Measurements from ENCODE around the gene MRPL14.

The MRPL14 gene

DNA sequence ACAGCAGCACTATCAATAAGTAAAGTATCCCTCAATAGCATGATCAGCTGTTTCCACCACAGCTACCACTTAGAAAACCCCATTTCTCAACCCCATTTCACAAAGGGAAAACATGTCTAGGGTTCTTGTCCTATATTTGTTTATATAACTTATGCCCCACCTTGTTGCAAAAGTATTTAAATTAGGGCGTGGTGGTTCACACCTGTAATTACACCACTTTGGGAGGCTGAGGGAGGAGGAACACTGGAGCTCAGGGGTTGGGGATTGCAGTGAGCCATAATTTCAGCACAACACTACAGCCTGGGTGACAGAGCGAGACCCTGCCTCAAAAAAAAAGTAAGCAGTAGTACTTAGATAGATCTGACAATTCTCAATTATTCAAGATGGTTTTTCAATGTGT is 3.7 kb downstream of the MRPL14 start:
- no peak for DNase-seq
- H3K27ac Mint-ChIP-seq: no peak overlapping the region
- peaks cover 4% of the 10 kb centered on the region for H3K27me3 Mint-ChIP-seq (ENCODE audit: low read depth, poor library complexity)
- peaks cover 20% of the 10 kb centered on the region for H3K36me3 Mint-ChIP-seq (ENCODE audit: low read depth)
- H3K9me3 Mint-ChIP-seq: no peaks in the 10 kb centered on the region
- peaks cover 68% of the 10 kb centered on the region for H3K4me1 Mint-ChIP-seq
- TF ChIP-seq, protein P1, sequence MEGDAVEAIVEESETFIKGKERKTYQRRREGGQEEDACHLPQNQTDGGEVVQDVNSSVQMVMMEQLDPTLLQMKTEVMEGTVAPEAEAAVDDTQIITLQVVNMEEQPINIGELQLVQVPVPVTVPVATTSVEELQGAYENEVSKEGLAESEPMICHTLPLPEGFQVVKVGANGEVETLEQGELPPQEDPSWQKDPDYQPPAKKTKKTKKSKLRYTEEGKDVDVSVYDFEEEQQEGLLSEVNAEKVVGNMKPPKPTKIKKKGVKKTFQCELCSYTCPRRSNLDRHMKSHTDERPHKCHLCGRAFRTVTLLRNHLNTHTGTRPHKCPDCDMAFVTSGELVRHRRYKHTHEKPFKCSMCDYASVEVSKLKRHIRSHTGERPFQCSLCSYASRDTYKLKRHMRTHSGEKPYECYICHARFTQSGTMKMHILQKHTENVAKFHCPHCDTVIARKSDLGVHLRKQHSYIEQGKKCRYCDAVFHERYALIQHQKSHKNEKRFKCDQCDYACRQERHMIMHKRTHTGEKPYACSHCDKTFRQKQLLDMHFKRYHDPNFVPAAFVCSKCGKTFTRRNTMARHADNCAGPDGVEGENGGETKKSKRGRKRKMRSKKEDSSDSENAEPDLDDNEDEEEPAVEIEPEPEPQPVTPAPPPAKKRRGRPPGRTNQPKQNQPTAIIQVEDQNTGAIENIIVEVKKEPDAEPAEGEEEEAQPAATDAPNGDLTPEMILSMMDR (IDR thresholded peaks at IDR 0.05): no peak
- H3K4me3 Mint-ChIP-seq: peak overlapping the region; percentile 93

DNA sequence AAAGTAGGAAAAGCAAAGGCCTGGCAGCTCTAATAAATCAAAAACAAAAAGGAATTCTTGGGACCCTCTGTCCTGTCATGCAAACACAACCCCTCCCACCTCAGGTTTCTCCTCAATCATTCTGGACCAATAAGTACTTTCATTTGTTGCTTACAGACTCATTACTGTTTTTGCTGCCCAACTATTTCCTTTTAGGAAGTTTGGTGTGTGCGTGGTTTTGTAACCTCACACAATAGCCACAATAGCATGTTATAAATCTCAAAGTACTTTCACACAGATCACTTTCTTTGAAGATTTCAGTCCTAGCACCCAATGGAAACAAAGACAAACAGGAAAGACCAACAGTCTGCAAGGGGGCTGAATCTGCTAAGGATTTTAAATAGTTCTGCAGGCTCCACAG is 4.5 kb downstream of the MRPL14 start:
- peak overlapping the region; percentile 62 for H3K27ac Mint-ChIP-seq
- peaks cover 70% of the 10 kb centered on the region for H3K4me1 Mint-ChIP-seq
- DNase-seq: no peak
- H3K27me3 Mint-ChIP-seq (ENCODE audit: low read depth, poor library complexity): no peaks in the 10 kb centered on the region
- TF ChIP-seq, protein P1 (IDR thresholded peaks at IDR 0.05): no peak
- H3K9me3 Mint-ChIP-seq: no peaks in the 10 kb centered on the region
- H3K4me3 Mint-ChIP-seq: peak overlapping the region; percentile 93
- peaks cover 20% of the 10 kb centered on the region for H3K36me3 Mint-ChIP-seq (ENCODE audit: low read depth)

DNA sequence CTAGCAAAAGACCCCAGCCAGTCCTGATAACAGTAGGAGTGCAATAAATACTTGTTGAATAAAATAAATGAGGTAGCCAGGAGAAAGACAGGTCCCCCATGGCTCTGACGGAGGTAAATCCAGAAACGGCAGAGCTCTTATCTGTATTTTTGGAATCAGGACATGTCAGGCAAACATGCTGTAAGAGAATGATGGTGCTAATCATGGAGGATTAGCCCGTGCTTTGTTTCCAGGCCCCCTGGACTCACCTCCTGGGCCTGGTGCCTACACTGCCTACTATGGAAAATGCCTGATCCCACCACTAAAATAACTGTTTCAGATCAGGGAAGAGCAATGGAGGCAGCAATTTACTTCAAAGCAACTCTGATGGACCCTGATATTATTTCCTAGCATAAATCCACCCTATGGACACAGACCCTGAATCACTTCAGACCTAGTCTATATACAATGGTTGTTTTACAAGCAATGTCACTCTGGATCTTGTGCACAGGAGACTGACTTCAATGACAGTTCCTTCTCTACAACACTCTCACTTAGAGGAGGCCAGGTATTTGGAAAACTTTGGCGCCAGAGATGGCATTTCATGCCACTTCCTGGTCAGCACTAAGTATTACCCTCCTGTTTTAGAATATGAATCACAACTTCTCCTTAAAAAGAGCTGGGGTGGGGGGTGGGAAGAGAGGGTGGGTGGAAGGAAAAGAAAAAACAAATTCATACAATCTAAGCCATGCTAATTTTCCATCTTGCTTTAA is 6.4 kb downstream of the MRPL14 start:
- TF ChIP-seq, protein P1 (IDR thresholded peaks at IDR 0.05): no peak
- Mint-ChIP-seq H3K4me1 (peaks cover 75% of the 10 kb centered on the region), H3K27ac (peak overlapping the region; percentile 21), H3K27me3 (ENCODE audit: low read depth, poor library complexity) (no peaks in the 10 kb centered on the region), H3K4me3 (no peak overlapping the region), H3K36me3 (ENCODE audit: low read depth) (peaks cover 22% of the 10 kb centered on the region), H3K9me3 (no peaks in the 10 kb centered on the region)
- DNase-seq: no peak

DNA sequence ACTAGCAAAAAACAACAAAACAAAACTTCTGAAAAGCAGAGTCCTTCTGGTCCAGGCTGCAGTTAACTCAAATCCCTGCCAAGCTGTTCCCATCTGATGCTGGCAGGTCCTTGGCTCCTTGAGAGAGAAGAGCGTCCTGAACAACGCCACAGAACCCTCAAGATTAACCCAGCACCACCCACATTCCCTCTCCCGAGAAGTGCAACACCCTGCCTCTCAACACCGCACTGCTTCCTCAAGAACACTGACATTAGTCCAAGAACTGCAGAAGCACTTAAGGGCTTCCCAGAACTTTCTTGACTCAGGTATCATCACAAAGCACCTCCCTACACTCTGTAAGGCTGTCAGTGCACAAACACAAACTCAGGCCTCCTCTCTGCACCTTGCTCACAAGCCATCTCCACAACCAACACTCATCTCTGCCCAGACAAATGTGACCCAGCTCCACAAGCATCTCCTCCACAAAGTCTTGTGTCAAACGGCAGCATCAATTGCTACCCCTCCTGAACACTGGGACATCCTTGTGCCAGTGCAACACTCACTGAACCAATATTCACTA is 7.5 kb downstream of the MRPL14 start:
- Mint-ChIP-seq H3K27ac (peak overlapping the region; percentile 73), H3K9me3 (no peaks in the 10 kb centered on the region), H3K4me3 (no peak overlapping the region), H3K4me1 (peaks cover 65% of the 10 kb centered on the region), H3K27me3 (ENCODE audit: low read depth, poor library complexity) (no peaks in the 10 kb centered on the region), H3K36me3 (ENCODE audit: low read depth) (peaks cover 28% of the 10 kb centered on the region)
- TF ChIP-seq, protein P1 (IDR thresholded peaks at IDR 0.05): no peak
- no peak for DNase-seq

DNA sequence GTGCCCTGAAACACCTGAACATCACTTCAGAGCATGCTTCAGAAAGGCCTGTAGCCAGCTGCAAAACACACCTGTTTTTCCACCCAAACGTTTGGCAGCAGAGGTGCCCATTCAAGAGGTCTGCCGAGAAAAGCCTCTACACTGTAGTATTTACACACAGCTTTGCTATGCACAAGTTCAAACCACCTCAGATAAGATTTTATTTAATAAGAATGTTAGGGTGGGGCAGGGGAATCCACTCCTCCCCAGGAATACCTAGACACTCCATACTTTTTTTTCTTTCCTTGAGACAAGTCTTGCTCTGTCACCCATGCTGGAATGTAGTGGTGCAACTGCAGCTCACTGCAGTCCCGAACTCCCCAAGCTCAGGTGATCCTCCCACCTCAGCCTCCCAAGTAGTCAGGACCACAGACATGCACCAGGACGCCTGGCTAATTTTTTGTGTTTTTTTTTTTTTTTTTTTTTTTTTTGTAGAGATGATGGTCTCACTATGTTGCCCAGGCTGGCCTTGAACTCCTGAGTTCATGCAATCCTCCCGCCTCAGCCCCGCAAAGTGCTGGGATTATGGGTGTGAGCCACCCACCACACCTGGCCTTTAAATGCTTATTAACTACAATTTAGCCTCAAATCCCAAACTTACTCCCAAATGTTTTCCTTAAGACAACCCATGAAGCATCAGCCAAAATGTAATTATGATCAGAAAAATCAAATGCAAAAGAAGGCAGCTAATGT is 9.7 kb downstream of the MRPL14 start:
- TF ChIP-seq, protein P1 (IDR thresholded peaks at IDR 0.05): no peak
- H3K4me3 Mint-ChIP-seq: no peak overlapping the region
- peaks cover 31% of the 10 kb centered on the region for H3K36me3 Mint-ChIP-seq (ENCODE audit: low read depth)
- DNase-seq: no peak
- peaks cover 43% of the 10 kb centered on the region for H3K4me1 Mint-ChIP-seq
- H3K9me3 Mint-ChIP-seq: no peaks in the 10 kb centered on the region
- H3K27me3 Mint-ChIP-seq (ENCODE audit: low read depth, poor library complexity): no peaks in the 10 kb centered on the region
- H3K27ac Mint-ChIP-seq: no peak overlapping the region
